CD4-positive, CD25-positive, alpha-beta regulatory T cell (primary cell): ENCODE data around the gene VPS35. TPM values are rescaled to one million over a fixed set of nuclear protein-coding genes. Genes with fewer than 3 reads are reported as not detected.

Source experiments
- ATAC-seq, 2 donors: fragments of 150-1000 bp; cut with Tn5 transposase; one replicate each; pipeline ENCODE4 v1.10.0; 2021; ENCODE audit warnings: low read depth in 2 of 2, moderate number of reproducible peaks in 2 of 2, moderate library complexity in 1 of 2
- DNase-seq, 3 donors: peaks; one replicate each; pipeline versions ENCODE4 v3.0.0 to v3.0.0-alpha.2; 2012 to 2022; ENCODE audit warnings: mixed read lengths in 1 of 3
- H3K27ac ChIP-seq: one replicate; pipeline ENCODE4 v1.7.0; 2013; ENCODE audit warnings: mild to moderate bottlenecking, low read length; ENCODE audit not compliant: insufficient read depth, poor library complexity, severe bottlenecking
- H3K27me3 ChIP-seq: one replicate; pipeline ENCODE4 v1.7.0; 2013; ENCODE audit warnings: low read length; ENCODE audit not compliant: control insufficient read depth, insufficient read depth
- H3K36me3 ChIP-seq: one replicate; pipeline ENCODE4 v1.7.0; 2013; ENCODE audit warnings: mild to moderate bottlenecking, low read length, moderate library complexity; ENCODE audit not compliant: control insufficient read depth, insufficient read depth
- H3K4me1 ChIP-seq: 2 replicates; pipeline ENCODE4 v1.7.0; 2013; ENCODE audit warnings: mild to moderate bottlenecking, low read length; ENCODE audit not compliant: insufficient read depth, control insufficient read depth, poor library complexity, severe bottlenecking
- H3K4me3 ChIP-seq: one replicate; pipeline ENCODE4 v1.7.0; 2013; ENCODE audit warnings: low read depth, mild to moderate bottlenecking, low read length, moderate library complexity
- H3K9me3 ChIP-seq, 2 experiments: 1 replicate in 1 of 2; 2 replicates in 1 of 2; pipeline ENCODE4 v1.7.0; 2013; ENCODE audit warnings: low read length in 2 of 2, mild to moderate bottlenecking in 1 of 2, moderate library complexity in 1 of 2; ENCODE audit not compliant: control insufficient read depth in 2 of 2
- H3K27ac Mint-ChIP-seq, 3 donors: one replicate each; pipeline ENCODE4 v1.8.0; 2020 to 2022; ENCODE audit warnings: mild to moderate bottlenecking in 3 of 3, mixed read lengths in 3 of 3, moderate library complexity in 2 of 3
- H3K27me3 Mint-ChIP-seq: one replicate; pipeline ENCODE4 v1.8.0; 2022; ENCODE audit warnings: mild to moderate bottlenecking, mixed read lengths
- H3K36me3 Mint-ChIP-seq: one replicate; pipeline ENCODE4 v1.8.0; 2020; ENCODE audit warnings: mixed read lengths
- H3K4me1 Mint-ChIP-seq, 4 donors: one replicate each; pipeline ENCODE4 v1.8.0; 2020 to 2022; ENCODE audit warnings: mixed read lengths in 4 of 4, mild to moderate bottlenecking in 1 of 4
- H3K4me3 Mint-ChIP-seq, 4 donors: one replicate each; pipeline ENCODE4 v1.8.0; 2020 to 2022; ENCODE audit warnings: mild to moderate bottlenecking in 4 of 4, mixed read lengths in 4 of 4, moderate library complexity in 3 of 4
- H3K9me3 Mint-ChIP-seq, 7 donors: one replicate each; pipeline ENCODE4 v1.8.0; 2020 to 2022; ENCODE audit warnings: mixed read lengths in 7 of 7, mild to moderate bottlenecking in 3 of 7, moderate library complexity in 2 of 7
- polyA plus RNA-seq, 4 donors: library from polyadenylated mRNA; unstranded; fragments of 300-500 nt; fragmentation: Illumina TruSeq; gene quantifications; one replicate each; pipeline ENCODE4 v1.2.3, GENCODE V29; 2021
- total RNA-seq: library from RNA; stranded (reverse); gene quantifications from one replicate; pipeline ENCODE4 v1.2.3, GENCODE V29; 2022

The VPS35 gene
- total RNA-seq (34.1 TPM), polyA plus RNA-seq (10 to 100 TPM; 74.3 to 90.3 (median 86.2) TPM)

- Mint-ChIP-seq H3K27me3 (no peaks in the 10 kb centered on the region), H3K27ac (peak within 1 kb of the TSS in 1 of 3 donors; percentile 16), H3K4me1 (peaks cover 22 to 47% (median 36%) of the 10 kb centered on the region in 4 donors), H3K9me3 (no peaks in the 10 kb centered on the region), H3K4me3 (no peak within 1 kb of the TSS), H3K36me3 (no peaks in the 10 kb centered on the region)
- peak; percentile 92 to 93 for ATAC-seq
- peaks cover 27% of the 10 kb centered on the region for H3K4me1 ChIP-seq
- H3K27ac ChIP-seq = peak within 1 kb of the TSS; percentile 97
- H3K9me3 ChIP-seq = no peaks in the 10 kb centered on the region
- H3K4me3 ChIP-seq = peak within 1 kb of the TSS; percentile 92
- H3K27me3 ChIP-seq = no peaks in the 10 kb centered on the region
- DNase-seq = peak; percentile 99
- H3K36me3 ChIP-seq = no peaks in the 10 kb centered on the region
Measured at GRCh38 chr16:46688654-46689364, at the start of gene VPS35. Gene VPS35 (minus strand): TSS chr16:46689178. CDS start chr16:46689133, 45 bp downstream.

- H3K4me3 Mint-ChIP-seq = no peak overlapping the region
- H3K9me3 Mint-ChIP-seq = no peaks in the 10 kb centered on the region
- H3K4me1 ChIP-seq = no peaks in the 10 kb centered on the region
- no peaks in the 10 kb centered on the region for H3K4me1 Mint-ChIP-seq
- no peaks in the 10 kb centered on the region for H3K9me3 ChIP-seq
- no peak overlapping the region for H3K27ac Mint-ChIP-seq
- no peaks in the 10 kb centered on the region for H3K36me3 ChIP-seq
- no peak overlapping the region for H3K27ac ChIP-seq
- ATAC-seq = no peak
- no peaks in the 10 kb centered on the region for H3K27me3 ChIP-seq
- H3K27me3 Mint-ChIP-seq = no peaks in the 10 kb centered on the region
- H3K36me3 Mint-ChIP-seq = no peaks in the 10 kb centered on the region
- H3K4me3 ChIP-seq = no peak overlapping the region
- no peak for DNase-seq
Measured at GRCh38 chr16:46737621-46738214, 48.7 kb upstream of the VPS35 start.

- Histone ChIP-seq H3K4me1 (no peaks in the 10 kb centered on the region), H3K36me3 (no peaks in the 10 kb centered on the region), H3K27ac (no peak overlapping the region), H3K9me3 (no peaks in the 10 kb centered on the region), H3K27me3 (no peaks in the 10 kb centered on the region), H3K4me3 (no peak overlapping the region)
- Mint-ChIP-seq H3K4me3 (no peak overlapping the region), H3K27me3 (no peaks in the 10 kb centered on the region), H3K27ac (no peak overlapping the region), H3K4me1 (no peaks in the 10 kb centered on the region), H3K36me3 (no peaks in the 10 kb centered on the region), H3K9me3 (no peaks in the 10 kb centered on the region)
- DNase-seq = no peak
- no peak for ATAC-seq
Measured at GRCh38 chr16:46736695-46737094, 47.7 kb upstream of the VPS35 start.

GRCh38 chr16:46733319-46733830, 44.4 kb upstream of the VPS35 start:
- no peaks in the 10 kb centered on the region for H3K27me3 Mint-ChIP-seq
- no peak overlapping the region for H3K27ac Mint-ChIP-seq
- no peaks in the 10 kb centered on the region for H3K9me3 ChIP-seq
- no peak overlapping the region for H3K4me3 Mint-ChIP-seq
- H3K36me3 Mint-ChIP-seq = no peaks in the 10 kb centered on the region
- ATAC-seq = no peak
- H3K27me3 ChIP-seq = no peaks in the 10 kb centered on the region
- DNase-seq = no peak
- no peak overlapping the region for H3K27ac ChIP-seq
- no peaks in the 10 kb centered on the region for H3K36me3 ChIP-seq
- H3K4me1 ChIP-seq = no peaks in the 10 kb centered on the region
- no peak overlapping the region for H3K4me3 ChIP-seq
- no peaks in the 10 kb centered on the region for H3K4me1 Mint-ChIP-seq
- peaks cover 0 to 2% (median 0%) of the 10 kb centered on the region in 7 donors for H3K9me3 Mint-ChIP-seq

GRCh38 chr16:46732561-46732960, 43.6 kb upstream of the VPS35 start:
- no peak for DNase-seq
- ATAC-seq = no peak
- Mint-ChIP-seq H3K27me3 (no peaks in the 10 kb centered on the region), H3K9me3 (peaks cover 0 to 2% (median 0%) of the 10 kb centered on the region in 7 donors), H3K27ac (no peak overlapping the region), H3K36me3 (no peaks in the 10 kb centered on the region), H3K4me1 (no peaks in the 10 kb centered on the region), H3K4me3 (no peak overlapping the region)
- H3K36me3 ChIP-seq = no peaks in the 10 kb centered on the region
- no peaks in the 10 kb centered on the region for H3K27me3 ChIP-seq
- no peak overlapping the region for H3K4me3 ChIP-seq
- no peak overlapping the region for H3K27ac ChIP-seq
- no peaks in the 10 kb centered on the region for H3K9me3 ChIP-seq
- H3K4me1 ChIP-seq = no peaks in the 10 kb centered on the region

GRCh38 chr16:46731691-46732555, 42.9 kb upstream of the VPS35 start:
- no peak for DNase-seq
- no peaks in the 10 kb centered on the region for H3K36me3 ChIP-seq
- no peaks in the 10 kb centered on the region for H3K36me3 Mint-ChIP-seq
- no peak for ATAC-seq
- no peaks in the 10 kb centered on the region for H3K27me3 Mint-ChIP-seq
- no peaks in the 10 kb centered on the region for H3K4me1 ChIP-seq
- H3K9me3 ChIP-seq = no peaks in the 10 kb centered on the region
- H3K27ac Mint-ChIP-seq = no peak overlapping the region
- H3K27me3 ChIP-seq = no peaks in the 10 kb centered on the region
- no peak overlapping the region for H3K27ac ChIP-seq
- no peak overlapping the region for H3K4me3 Mint-ChIP-seq
- H3K4me3 ChIP-seq = no peak overlapping the region
- peaks cover 0 to 2% (median 0%) of the 10 kb centered on the region in 7 donors for H3K9me3 Mint-ChIP-seq
- no peaks in the 10 kb centered on the region for H3K4me1 Mint-ChIP-seq

- Histone ChIP-seq H3K27me3 (no peaks in the 10 kb centered on the region), H3K4me3 (no peak overlapping the region), H3K4me1 (no peaks in the 10 kb centered on the region), H3K36me3 (no peaks in the 10 kb centered on the region), H3K27ac (no peak overlapping the region), H3K9me3 (no peaks in the 10 kb centered on the region)
- Mint-ChIP-seq H3K4me1 (no peaks in the 10 kb centered on the region), H3K9me3 (peaks cover 0 to 2% (median 0%) of the 10 kb centered on the region in 7 donors), H3K36me3 (no peaks in the 10 kb centered on the region), H3K27me3 (peaks cover 2% of the 10 kb centered on the region), H3K4me3 (no peak overlapping the region), H3K27ac (no peak overlapping the region)
- ATAC-seq (no peak), DNase-seq (no peak)
Measured at GRCh38 chr16:46730801-46731690, 42.1 kb upstream of the VPS35 start.
